ENCODE measurements around the gene MRPS30.
"Not testable (repeated sequence)": the region's sequence is repeated elsewhere in the genome, so short reads cannot be mapped to it uniquely, and the experiment has no call there.

Gene MRPS30

DNA sequence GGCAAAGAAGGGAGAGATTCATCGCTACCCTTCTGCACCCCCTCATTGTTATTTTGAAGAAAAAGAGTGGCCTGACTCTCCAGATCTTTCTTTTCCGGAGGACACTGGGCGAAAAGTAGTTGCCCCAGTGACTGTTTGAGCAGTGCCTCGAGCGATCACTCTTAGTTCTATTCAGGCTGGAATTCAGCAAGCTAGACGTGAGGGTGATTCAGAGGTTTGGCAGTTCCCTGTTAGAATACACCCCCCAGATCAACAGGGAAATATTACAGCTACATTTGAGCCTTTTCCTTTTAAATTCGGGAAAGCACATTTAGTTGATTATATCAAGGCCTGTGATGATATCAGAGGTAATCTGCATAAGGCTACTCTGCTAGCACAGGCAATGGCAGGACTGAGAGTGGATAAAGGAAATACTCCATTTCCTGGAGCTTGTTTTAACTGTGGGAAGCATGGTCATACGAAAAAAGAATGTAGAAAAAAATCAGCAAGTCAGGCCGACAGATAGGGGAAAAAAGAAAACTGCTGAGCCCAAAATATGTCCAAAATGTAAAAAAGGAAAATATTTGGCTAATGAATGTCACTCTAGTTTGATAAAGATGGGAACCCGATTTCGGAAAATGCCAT lies 19.3 kb upstream of the MRPS30 start:
- DNase-seq (ENCODE audit: low read depth, low spot score); H3K9me3 ChIP-seq (ENCODE audit: control insufficient read depth, insufficient read depth, low read length); H3K27me3 ChIP-seq (ENCODE audit: control insufficient read depth, insufficient read depth, low read length); H3K4me3 ChIP-seq (ENCODE audit: low read length); H3K4me1 ChIP-seq (ENCODE audit: control insufficient read depth, insufficient read depth, low read length); H3K36me3 ChIP-seq (ENCODE audit: control insufficient read depth, insufficient read depth, low read length); H3K27ac ChIP-seq (ENCODE audit: low read length): not testable (repeated sequence)
- no CpG with 5 or more reads among the region's 11 CpGs for WGBS (ENCODE audit: insufficient coverage, insufficient read length)

DNA sequence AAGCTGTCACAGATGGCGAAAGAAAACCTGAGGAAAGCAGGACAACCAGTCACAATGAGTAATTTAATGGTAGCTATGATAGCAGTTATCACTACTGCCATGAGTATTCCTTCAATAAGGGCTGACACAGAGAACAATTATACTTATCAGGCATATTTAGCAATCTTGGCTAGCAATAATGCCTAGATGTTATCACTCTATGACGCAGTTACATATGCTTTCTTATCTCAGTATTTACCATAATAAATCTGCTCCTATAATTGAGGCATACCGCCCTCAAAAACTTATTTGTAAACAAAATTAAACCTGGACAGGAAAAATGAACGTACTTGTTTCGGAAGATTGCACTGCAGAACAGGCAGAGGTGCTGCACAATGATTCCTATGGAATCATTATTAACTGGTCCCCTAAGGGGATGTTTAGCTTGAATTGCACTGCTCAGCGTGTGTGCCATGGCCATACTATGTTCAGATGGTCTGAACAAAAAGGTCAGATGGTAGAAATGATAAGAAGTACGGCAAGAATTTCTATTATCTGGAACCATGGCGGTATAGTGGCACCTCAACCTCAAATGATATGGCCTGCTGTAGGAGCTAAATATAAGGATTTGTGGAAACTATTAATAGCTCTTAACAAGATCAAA lies 16.6 kb upstream of the MRPS30 start:
- not testable (repeated sequence) for H3K36me3 ChIP-seq (ENCODE audit: control insufficient read depth, insufficient read depth, low read length); H3K9me3 ChIP-seq (ENCODE audit: control insufficient read depth, insufficient read depth, low read length); H3K4me3 ChIP-seq (ENCODE audit: low read length); H3K27me3 ChIP-seq (ENCODE audit: control insufficient read depth, insufficient read depth, low read length); H3K27ac ChIP-seq (ENCODE audit: low read length); H3K4me1 ChIP-seq (ENCODE audit: control insufficient read depth, insufficient read depth, low read length); DNase-seq (ENCODE audit: low read depth, low spot score)
- WGBS (ENCODE audit: insufficient coverage, insufficient read length), result no CpG with 5 or more reads among the region's 8 CpGs

DNA sequence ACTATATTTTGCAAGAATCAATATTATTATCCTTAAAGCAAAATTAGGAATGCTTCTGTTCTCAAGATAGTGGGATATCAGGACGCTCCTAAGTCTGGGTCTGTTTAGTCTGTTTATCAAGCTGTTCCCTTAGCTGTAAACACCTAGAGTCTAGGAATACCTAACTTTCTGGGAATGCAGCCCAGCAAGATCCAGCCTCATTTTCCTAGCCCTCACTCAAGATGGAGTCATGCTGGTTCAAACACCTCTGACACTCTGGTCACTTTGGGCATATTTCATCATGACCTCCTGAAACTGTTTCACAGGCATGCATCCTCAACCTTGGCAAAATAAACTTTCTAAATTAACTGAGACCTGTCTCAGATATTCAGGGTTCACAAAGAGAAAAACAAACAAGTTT lies 14.4 kb upstream of the MRPS30 start:
- DNase-seq (ENCODE audit: low read depth, low spot score), result no peak
- no peak overlapping the region for H3K27ac ChIP-seq (ENCODE audit: low read length)
- no peaks in the 10 kb centered on the region for H3K36me3 ChIP-seq (ENCODE audit: control insufficient read depth, insufficient read depth, low read length)
- H3K4me3 ChIP-seq (ENCODE audit: low read length), result no peak overlapping the region
- WGBS (ENCODE audit: insufficient coverage, insufficient read length), result no CpG with 5 or more reads among the region's 1 CpG
- no peaks in the 10 kb centered on the region; the same call in 1 of the 2 replicates for H3K9me3 ChIP-seq (ENCODE audit: control insufficient read depth, insufficient read depth, low read length)
- H3K27me3 ChIP-seq (ENCODE audit: control insufficient read depth, insufficient read depth, low read length), result no peaks in the 10 kb centered on the region
- no peaks in the 10 kb centered on the region for H3K4me1 ChIP-seq (ENCODE audit: control insufficient read depth, insufficient read depth, low read length)

DNA sequence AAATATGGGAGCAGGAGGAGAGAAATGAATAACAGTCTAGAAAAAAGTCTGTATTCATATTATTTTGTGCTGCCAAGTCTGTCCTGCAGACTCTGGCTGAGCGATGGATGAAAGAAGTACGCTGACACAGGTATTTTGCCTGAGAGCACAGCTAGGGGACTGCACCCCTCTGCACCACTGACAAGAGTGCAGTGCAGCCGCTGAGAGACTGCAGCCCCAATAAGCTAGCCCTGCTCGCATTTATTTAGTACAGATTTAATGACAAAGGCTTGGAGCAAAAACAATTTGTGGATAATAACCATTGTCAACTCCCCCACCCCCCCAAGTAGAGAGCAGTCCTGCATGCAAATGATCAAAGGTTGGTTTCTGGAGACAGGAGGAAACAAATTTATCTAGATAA lies 13.3 kb upstream of the MRPS30 start:
- no CpG with 5 or more reads among the region's 4 CpGs for WGBS (ENCODE audit: insufficient coverage, insufficient read length)
- no peaks in the 10 kb centered on the region for H3K36me3 ChIP-seq (ENCODE audit: control insufficient read depth, insufficient read depth, low read length)
- H3K9me3 ChIP-seq (ENCODE audit: control insufficient read depth, insufficient read depth, low read length), result no peaks in the 10 kb centered on the region; the same call in 1 of the 2 replicates
- H3K4me1 ChIP-seq (ENCODE audit: control insufficient read depth, insufficient read depth, low read length), result no peaks in the 10 kb centered on the region
- H3K27ac ChIP-seq (ENCODE audit: low read length), result no peak overlapping the region
- DNase-seq (ENCODE audit: low read depth, low spot score), result no peak
- no peak overlapping the region for H3K4me3 ChIP-seq (ENCODE audit: low read length)
- H3K27me3 ChIP-seq (ENCODE audit: control insufficient read depth, insufficient read depth, low read length), result no peaks in the 10 kb centered on the region

GRCh38 chr5:44797841-44798240 lies 10.9 kb upstream of the MRPS30 start:
- Histone ChIP-seq H3K27me3 (ENCODE audit: control insufficient read depth, insufficient read depth, low read length) (no peaks in the 10 kb centered on the region), H3K4me3 (ENCODE audit: low read length) (no peak overlapping the region), H3K36me3 (ENCODE audit: control insufficient read depth, insufficient read depth, low read length) (no peaks in the 10 kb centered on the region), H3K4me1 (ENCODE audit: control insufficient read depth, insufficient read depth, low read length) (no peaks in the 10 kb centered on the region), H3K27ac (ENCODE audit: low read length) (no peak overlapping the region), H3K9me3 (ENCODE audit: control insufficient read depth, insufficient read depth, low read length) (no peaks in the 10 kb centered on the region; the same call in 1 of the 2 replicates)
- no CpG with 5 or more reads among the region's 3 CpGs for WGBS (ENCODE audit: insufficient coverage, insufficient read length)
- no peak for DNase-seq (ENCODE audit: low read depth, low spot score)

GRCh38 chr5:44801992-44802391 lies 6.8 kb upstream of the MRPS30 start:
- no peak overlapping the region for H3K27ac ChIP-seq (ENCODE audit: low read length)
- WGBS (ENCODE audit: insufficient coverage, insufficient read length), result no CpG with 5 or more reads among the region's 1 CpG
- no peaks in the 10 kb centered on the region for H3K9me3 ChIP-seq (ENCODE audit: control insufficient read depth, insufficient read depth, low read length)
- H3K4me3 ChIP-seq (ENCODE audit: low read length), result no peak overlapping the region
- DNase-seq (ENCODE audit: low read depth, low spot score), result no peak
- H3K36me3 ChIP-seq (ENCODE audit: control insufficient read depth, insufficient read depth, low read length), result no peaks in the 10 kb centered on the region
- no peaks in the 10 kb centered on the region for H3K4me1 ChIP-seq (ENCODE audit: control insufficient read depth, insufficient read depth, low read length)
- no peaks in the 10 kb centered on the region for H3K27me3 ChIP-seq (ENCODE audit: control insufficient read depth, insufficient read depth, low read length)

DNA sequence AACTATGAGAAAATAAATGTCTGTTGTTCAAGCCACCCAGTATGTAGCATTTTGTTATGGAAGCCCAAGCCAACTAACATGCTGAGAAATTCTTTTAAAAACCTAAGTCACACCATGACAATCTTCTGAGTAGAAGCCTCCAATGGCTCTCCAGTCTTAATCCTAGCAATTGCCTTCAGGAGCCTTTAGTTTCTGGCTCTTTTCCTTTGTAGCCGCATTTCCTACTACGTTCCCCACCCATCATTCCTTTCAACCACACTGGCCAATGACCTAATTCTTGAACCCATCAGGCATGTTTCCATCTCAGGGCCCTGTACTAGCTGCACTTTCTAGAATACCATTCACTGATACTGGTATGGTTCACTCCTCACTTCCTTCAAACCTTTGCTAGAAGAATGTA lies 2.1 kb upstream of the MRPS30 start:
- H3K27ac ChIP-seq (ENCODE audit: low read length), result no peak overlapping the region
- no peak for DNase-seq (ENCODE audit: low read depth, low spot score)
- no peaks in the 10 kb centered on the region for H3K4me1 ChIP-seq (ENCODE audit: control insufficient read depth, insufficient read depth, low read length)
- no peak overlapping the region for H3K4me3 ChIP-seq (ENCODE audit: low read length)
- no CpG with 5 or more reads among the region's 2 CpGs for WGBS (ENCODE audit: insufficient coverage, insufficient read length)
- H3K9me3 ChIP-seq (ENCODE audit: control insufficient read depth, insufficient read depth, low read length), result no peaks in the 10 kb centered on the region
- H3K27me3 ChIP-seq (ENCODE audit: control insufficient read depth, insufficient read depth, low read length), result no peaks in the 10 kb centered on the region
- no peaks in the 10 kb centered on the region for H3K36me3 ChIP-seq (ENCODE audit: control insufficient read depth, insufficient read depth, low read length)

GRCh38 chr5:44807269-44807668 lies 1.5 kb upstream of the MRPS30 start:
- Histone ChIP-seq H3K27ac (ENCODE audit: low read length) (no peak overlapping the region), H3K36me3 (ENCODE audit: control insufficient read depth, insufficient read depth, low read length) (no peaks in the 10 kb centered on the region), H3K9me3 (ENCODE audit: control insufficient read depth, insufficient read depth, low read length) (no peaks in the 10 kb centered on the region), H3K4me3 (ENCODE audit: low read length) (no peak overlapping the region), H3K27me3 (ENCODE audit: control insufficient read depth, insufficient read depth, low read length) (no peaks in the 10 kb centered on the region), H3K4me1 (ENCODE audit: control insufficient read depth, insufficient read depth, low read length) (no peaks in the 10 kb centered on the region)
- no peak for DNase-seq (ENCODE audit: low read depth, low spot score)
- WGBS (ENCODE audit: insufficient coverage, insufficient read length), result no CpG with 5 or more reads among the region's 1 CpG

DNA sequence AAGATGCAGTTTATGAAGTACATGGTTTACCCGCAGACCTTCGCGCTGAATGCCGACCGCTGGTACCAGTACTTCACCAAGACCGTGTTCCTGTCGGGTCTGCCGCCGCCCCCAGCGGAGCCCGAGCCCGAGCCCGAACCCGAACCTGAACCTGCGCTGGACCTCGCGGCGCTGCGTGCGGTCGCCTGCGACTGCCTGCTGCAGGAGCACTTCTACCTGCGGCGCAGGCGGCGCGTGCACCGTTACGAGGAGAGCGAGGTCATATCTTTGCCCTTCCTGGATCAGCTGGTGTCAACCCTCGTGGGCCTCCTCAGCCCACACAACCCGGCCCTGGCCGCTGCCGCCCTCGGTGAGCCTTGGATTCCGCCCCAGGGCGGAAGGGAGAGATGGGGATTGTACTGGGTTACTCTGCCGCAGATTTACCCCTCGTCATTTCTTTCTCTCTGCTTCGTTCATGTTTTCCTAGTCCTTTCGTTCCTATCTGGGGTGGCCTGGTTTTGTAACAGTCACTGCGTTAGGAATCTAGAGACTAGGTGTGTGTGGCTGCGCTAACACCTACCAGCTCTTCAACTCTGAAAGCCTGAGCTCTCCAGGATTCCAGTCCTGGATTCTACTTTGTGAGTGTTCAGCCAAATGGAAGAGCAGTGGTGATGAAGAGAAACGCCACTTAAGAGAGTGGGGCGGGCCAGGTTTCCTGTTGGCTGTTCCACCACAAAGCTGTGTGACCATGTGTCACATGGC lies 638 bp downstream of the MRPS30 start:
- peaks cover 2% of the 10 kb centered on the region; the same call in 1 of the 2 replicates for H3K36me3 ChIP-seq (ENCODE audit: control insufficient read depth, insufficient read depth, low read length)
- H3K9me3 ChIP-seq (ENCODE audit: control insufficient read depth, insufficient read depth, low read length), result no peaks in the 10 kb centered on the region
- DNase-seq (ENCODE audit: low read depth, low spot score), result no peak
- WGBS (ENCODE audit: insufficient coverage, insufficient read length), result no CpG with 5 or more reads among the region's 45 CpGs
- no peak overlapping the region for H3K27ac ChIP-seq (ENCODE audit: low read length)
- peak overlapping the region; percentile 98 for H3K4me3 ChIP-seq (ENCODE audit: low read length)
- H3K27me3 ChIP-seq (ENCODE audit: control insufficient read depth, insufficient read depth, low read length), result no peaks in the 10 kb centered on the region
- no peaks in the 10 kb centered on the region for H3K4me1 ChIP-seq (ENCODE audit: control insufficient read depth, insufficient read depth, low read length)

DNA sequence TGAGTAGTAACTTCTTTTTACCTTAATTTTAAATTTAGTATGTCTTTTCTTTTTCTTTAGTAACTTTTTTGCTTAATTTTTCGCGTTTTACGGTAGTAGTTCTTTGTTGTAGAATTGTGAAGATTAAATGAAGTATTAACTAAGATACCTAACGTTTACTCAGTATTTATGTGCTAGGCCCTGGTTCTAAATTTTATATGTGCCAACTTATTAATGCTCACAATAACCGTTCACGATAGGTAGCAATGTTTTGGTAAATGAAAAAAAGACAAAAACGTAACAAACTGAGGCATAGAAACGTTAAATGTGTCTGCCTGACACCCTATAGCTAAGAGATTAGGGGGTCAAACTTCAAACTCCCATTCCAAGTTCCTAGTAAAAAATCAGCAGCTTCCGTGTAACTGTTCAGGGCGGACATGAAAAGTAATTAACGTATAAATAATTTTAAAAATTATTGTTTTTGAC lies 1.2 kb downstream of the MRPS30 start:
- Histone ChIP-seq H3K36me3 (ENCODE audit: control insufficient read depth, insufficient read depth, low read length) (peaks cover 2% of the 10 kb centered on the region; the same call in 1 of the 2 replicates), H3K4me3 (ENCODE audit: low read length) (peak overlapping the region; percentile 98; the same call in 1 of the 2 replicates), H3K4me1 (ENCODE audit: control insufficient read depth, insufficient read depth, low read length) (no peaks in the 10 kb centered on the region), H3K27ac (ENCODE audit: low read length) (no peak overlapping the region), H3K27me3 (ENCODE audit: control insufficient read depth, insufficient read depth, low read length) (no peaks in the 10 kb centered on the region), H3K9me3 (ENCODE audit: control insufficient read depth, insufficient read depth, low read length) (no peaks in the 10 kb centered on the region)
- no CpG with 5 or more reads among the region's 11 CpGs for WGBS (ENCODE audit: insufficient coverage, insufficient read length)
- no peak for DNase-seq (ENCODE audit: low read depth, low spot score)

Data from iPS DF 6.9 (cell line).